ENCODE measurements around the gene PDXP.

DNA sequence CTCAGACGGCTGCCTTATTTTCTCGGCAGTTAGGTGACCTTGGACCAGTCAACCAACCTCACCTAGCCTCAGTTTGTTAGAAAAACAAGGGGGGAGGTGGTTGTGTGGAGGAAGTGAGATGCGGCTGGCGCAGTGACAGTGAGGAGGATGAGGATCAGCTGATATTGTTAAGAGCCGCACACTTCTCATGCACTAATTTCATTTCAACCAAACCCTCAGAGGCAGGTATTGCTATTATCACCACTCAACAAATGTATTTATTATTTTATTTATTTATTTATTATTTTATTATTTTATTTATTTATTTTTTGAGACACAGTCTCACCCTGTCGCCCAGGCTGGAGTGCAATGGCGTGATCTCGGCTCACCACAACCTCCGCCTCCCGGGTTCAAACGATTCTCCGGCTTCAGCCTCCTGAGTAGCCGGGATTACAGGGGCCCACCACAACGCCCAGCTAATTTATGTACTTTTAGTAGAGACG is 19.0 kb downstream of the PDXP start:
- TF ChIP-seq RBM22 (optimal IDR thresholded peaks at IDR 0.05; ENCODE audit: low read length) (no peak), TCF12 (IDR thresholded peaks at IDR 0.05) (no peak), TCF12 (CRISPR knock-in tag; IDR thresholded peaks at IDR 0.05) (no peak)
- TF ChIP-seq, protein P1, sequence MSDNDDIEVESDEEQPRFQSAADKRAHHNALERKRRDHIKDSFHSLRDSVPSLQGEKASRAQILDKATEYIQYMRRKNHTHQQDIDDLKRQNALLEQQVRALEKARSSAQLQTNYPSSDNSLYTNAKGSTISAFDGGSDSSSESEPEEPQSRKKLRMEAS (IDR thresholded peaks at IDR 0.05), result no peak

All from HepG2 (cell line).